H1 (cell line): Measurements from ENCODE around the gene ZNF385B.

ENCODE experiments used
- POLR2A ChIP-seq, 2 experiments: IDR thresholded peaks; 1 replicate in 1 of 2; 2 replicates in 1 of 2; pipeline ENCODE4 v1.6.1; 2011; ENCODE audit warnings: low read depth in 2 of 2, low read length in 2 of 2, mild to moderate bottlenecking in 2 of 2; ENCODE audit errors: control extremely low read depth in 1 of 2
- TAF1 ChIP-seq: IDR thresholded peaks from 2 replicates; pipeline ENCODE4 v1.6.1; 2011; ENCODE audit warnings: mild to moderate bottlenecking, low read depth, low read length
- TF ChIP-seq, protein P1 (sequence below), 3 experiments: IDR thresholded peaks; 1 replicate in 2 of 3; 2 replicates in 1 of 3; pipeline versions ENCODE4 v1.5.1 to v1.6.1; 2011; ENCODE audit warnings: low read length in 3 of 3, mild to moderate bottlenecking in 3 of 3, inconsistent platforms in 2 of 3, low read depth in 1 of 3, moderate library complexity in 1 of 3; ENCODE audit not compliant: insufficient read depth in 1 of 3; ENCODE audit errors: control extremely low read depth in 1 of 3

DNA sequence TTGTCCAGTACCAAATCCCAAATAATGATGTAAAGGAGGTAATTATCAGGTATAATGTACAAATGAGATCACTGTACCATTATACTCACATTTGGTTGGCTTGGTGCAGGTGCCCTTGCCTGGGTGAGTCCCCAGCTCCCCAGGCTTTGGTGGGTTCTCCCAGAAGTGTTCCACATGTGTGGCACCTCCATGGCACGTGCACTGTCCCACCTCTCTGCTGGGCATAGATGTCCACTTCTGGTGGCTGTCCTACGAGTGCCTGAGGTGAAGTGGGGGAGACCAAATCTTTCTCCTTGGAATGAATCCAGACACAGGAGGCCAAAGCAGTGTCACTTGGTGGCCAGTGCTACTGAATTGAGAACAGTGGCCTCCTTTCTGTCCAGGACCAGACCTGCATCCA, 434.3 kb downstream of the ZNF385B start:
- TF ChIP-seq TAF1 (no peak), POLR2A (IDR thresholded peaks at IDR 0.05; ENCODE audit: control extremely low read depth in 1 of 2, low read depth in 2 of 2, low read length in 2 of 2) (no peak)
- TF ChIP-seq, protein P1, sequence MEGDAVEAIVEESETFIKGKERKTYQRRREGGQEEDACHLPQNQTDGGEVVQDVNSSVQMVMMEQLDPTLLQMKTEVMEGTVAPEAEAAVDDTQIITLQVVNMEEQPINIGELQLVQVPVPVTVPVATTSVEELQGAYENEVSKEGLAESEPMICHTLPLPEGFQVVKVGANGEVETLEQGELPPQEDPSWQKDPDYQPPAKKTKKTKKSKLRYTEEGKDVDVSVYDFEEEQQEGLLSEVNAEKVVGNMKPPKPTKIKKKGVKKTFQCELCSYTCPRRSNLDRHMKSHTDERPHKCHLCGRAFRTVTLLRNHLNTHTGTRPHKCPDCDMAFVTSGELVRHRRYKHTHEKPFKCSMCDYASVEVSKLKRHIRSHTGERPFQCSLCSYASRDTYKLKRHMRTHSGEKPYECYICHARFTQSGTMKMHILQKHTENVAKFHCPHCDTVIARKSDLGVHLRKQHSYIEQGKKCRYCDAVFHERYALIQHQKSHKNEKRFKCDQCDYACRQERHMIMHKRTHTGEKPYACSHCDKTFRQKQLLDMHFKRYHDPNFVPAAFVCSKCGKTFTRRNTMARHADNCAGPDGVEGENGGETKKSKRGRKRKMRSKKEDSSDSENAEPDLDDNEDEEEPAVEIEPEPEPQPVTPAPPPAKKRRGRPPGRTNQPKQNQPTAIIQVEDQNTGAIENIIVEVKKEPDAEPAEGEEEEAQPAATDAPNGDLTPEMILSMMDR (IDR thresholded peaks at IDR 0.05; ENCODE audit: control extremely low read depth in 1 of 3, insufficient read depth in 1 of 3, low read depth in 1 of 3, low read length in 3 of 3): no peak
